ENCODE data around the gene DPYD.

Gene DPYD

DNA sequence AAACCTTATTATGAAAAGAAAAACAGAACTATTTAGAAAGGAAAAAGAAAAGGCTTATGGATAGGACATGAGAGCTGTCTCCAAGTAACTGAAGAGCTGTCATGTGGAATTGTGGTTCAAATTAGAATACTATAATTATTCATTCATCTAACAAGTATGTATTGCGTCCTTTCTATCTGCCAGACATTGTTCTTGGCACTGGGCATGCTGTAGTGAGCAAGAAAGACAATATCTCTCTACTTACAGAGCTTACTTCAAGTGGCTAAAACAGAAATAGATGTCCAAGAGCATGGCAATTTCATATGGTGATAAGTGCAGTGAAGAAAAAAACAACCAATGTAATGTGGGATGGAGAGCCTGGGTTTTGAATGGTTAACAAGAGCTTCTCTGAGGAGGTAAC lies 413.0 kb downstream of the DPYD start:
- FAIRE-seq, result no peak

DNA sequence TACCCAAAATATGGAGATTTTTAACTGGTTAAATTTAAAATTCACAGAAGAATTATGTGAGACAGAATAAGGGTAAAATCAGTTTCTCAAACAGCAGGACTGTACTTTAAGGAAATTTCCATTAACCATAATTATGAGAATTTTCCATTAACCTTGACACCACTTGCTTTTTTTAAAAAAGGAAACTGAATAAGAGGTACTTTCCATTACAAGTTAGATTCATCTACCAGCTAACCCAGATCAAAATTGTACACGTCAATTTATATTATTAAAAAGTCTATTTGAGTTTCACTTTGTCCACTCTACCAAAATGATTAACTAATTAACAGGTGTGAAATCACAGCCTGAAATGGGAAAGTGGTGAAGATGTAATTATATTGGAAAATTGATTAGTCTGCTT lies 414.5 kb downstream of the DPYD start:
- no peak for FAIRE-seq

DNA sequence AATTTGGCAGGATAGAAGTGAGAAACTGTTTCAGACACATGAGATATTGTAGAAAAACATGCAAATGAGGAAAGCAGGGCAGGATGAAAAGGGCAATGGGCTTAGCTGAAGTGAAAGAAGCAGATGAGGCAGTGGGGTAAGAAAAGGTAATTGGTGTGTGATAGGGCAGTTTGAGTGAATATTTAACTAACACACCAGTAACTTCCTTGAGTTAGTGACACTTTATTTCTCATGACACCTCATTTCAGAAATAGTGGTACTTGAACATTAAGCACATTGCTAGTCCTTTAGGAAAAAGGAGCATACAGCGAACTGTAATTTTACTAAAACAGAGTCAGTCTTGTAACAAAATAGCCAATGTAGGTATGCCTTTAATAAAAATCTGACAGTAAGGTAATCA lies 415.0 kb downstream of the DPYD start:
- no peak for FAIRE-seq

DNA sequence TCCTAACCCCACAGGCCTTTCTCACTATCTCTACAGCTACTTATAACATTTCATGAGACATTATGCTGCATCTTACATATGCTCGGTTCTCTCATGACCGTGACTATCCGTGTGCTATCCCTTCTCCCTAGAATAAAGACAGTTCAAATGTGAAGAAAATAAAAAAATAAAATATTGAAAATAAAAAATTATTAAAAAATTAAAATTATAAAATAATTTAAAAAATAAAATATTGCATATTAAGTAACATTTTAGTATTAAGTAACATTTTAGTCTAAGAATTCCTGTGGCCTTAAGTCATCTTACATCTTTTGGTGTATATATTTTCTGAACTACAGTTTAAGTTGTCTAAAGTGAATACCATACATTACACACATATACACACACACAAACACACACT lies 415.5 kb downstream of the DPYD start:
- peak; percentile 29 for FAIRE-seq

DNA sequence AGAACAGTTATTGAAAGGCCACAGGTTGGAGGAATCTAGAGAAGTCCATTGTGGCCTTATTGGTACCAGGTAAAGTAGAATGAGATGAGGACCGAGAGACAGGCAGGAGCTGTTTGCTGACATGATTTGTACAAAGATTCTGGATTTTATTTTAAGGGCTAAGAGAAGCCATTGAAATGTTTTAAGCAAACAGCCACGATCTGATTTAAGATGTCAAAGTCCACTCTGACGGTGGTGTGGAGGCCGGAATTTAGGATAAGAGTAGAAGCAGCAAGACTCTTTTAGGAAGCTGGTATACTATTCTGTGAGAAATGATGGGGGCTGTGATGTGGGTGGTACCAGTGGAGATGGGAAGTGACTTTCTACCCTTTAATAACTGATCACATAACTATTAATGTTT lies 418.5 kb downstream of the DPYD start:
- no peak for FAIRE-seq

DNA sequence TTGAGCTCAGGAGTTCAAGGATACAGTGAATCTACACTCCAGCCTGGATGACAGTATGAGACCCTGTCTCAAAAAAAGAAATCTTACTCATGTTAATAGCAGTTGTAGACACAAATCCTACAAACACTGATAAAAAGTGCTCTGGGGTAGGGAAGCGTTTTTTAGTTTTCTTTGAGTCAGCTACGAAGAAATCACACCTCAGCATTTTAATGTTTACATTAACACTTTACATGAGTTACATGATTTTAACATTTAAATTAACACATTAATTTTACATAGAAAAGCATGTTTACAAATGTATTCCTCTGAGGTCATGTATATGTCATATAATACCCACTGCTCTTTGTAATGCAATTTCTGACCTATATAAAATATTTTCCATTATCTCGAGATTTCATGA lies 419.2 kb downstream of the DPYD start:
- FAIRE-seq, result no peak

DNA sequence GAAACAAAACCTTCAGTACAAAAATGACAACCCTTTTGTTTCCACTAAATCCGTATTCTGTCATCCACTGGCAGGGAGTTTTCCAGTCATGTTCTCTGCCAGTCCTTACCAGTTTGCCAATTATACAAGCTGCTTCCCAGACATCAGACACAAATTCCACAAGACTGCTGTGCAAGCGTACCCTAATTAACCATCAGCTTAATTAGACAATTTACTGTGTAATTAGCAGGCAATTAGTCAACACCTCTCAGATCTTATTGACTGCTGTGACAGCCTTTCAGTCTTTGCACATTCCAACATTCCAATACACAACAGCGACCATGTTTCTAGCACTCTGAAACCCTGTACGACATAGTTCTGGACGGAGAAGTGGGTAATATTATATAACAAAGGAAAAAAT lies 420.1 kb downstream of the DPYD start:
- FAIRE-seq, result no peak

DNA sequence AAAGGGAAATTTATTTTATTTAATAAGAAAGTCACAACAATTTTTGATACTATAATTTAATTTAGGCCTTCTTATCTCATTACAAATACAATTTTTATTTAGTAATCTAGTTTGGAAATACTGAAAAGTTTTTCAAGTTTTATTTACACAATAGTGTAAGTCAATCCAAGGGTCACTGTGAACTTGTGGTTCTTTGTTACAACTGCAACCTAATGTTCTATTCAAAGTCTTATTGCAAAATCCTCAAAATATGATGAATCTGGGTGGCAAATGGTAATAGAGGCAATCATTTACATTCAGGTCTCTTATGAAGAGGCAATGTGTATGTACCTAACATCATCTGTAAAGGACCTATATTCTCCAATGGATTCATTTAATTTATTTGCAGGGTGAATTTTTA lies 421.2 kb downstream of the DPYD start:
- no peak for FAIRE-seq

DNA sequence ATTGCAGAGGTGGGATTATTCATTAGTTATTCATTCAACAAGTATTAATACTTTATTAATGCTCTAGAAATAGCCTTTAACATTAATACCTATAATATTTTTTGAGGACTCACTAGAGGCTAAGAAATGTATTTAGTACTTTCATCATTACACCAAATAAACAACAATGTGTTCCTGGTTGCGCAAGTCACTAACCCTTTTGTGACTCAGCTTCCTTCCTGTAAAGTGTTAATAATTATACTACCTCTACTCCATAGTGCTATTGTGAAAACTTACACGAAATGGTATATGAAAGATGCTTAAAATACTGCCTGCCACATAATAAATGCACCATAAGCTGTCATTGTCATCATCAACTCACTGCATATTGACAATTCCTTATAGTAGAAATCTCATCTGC lies 431.0 kb downstream of the DPYD start:
- FAIRE-seq, result no peak

DNA sequence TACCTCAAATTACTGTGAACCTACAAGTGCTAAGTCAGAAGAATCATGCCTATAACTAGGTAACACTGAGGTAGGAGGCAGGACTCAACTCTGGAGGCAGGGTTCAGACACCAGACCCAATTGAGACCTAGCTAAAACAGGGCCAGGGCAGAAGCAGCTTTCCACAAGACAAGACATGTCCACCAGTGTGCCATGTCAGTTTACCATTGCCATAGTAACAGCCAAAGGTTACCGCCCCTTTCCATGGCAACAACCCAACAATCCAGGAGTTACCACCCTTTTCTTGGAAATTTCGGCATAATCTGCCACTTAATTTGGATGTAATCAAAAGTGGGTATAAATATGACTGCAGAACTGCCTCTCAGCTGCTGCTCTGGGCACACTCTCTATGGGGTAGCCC lies 432.3 kb downstream of the DPYD start:
- no peak for FAIRE-seq

DNA sequence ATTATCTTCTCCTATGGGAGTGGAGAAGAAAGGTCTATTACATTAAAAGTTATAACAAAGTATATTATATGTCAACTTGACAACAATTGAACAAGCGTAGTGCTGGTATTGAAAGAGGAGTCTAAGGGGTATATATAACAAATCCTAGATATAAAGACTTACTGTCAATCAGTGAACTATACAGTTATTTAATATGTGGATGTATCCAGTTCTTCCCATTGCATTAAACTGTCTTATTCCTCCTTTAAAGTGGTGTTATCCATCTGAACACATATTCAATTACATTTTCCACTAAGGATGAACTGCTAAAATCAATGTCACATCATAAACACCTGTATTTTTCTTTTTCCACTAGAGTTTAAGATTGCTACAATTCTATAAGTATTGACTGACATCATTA lies 438.8 kb downstream of the DPYD start:
- FAIRE-seq, result no peak

DNA sequence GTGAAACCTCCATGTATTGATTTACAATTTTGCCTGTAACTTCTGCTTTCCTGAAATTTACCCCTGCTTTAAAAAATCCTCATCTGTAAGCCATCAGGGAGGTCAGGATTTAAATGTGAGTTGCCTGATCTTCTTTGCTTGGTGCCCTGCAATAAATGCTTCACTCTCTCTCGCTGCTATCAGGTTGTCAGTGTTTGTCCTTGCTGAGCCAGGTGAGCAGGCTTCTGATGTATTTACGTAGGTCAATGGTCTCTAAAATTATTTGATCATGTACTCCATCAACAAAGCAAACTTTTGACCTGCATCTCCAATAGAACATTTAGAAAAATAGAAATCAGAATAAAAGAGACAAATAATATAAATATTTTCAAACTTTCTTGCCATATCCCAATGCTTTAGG lies 453.4 kb downstream of the DPYD start:
- no peak for FAIRE-seq

DNA sequence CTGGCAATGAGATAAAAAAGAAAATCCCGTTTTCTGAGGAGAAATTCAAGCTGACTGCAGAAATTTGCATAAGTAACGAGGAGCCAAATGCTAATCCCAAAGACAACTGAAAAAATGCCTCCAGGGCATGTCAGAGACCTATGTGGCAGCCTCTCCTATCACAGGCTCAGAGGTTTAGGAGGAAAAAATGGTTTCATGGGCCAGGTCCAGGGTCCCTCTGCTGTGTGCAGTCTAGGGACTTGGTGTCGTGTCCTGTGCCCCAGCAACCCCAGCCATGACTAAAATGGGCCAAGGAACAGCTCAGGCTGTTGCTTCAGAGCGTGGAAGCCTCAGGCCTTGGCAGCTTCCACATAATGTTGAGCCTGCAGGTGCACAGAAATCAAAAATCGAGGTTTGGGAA lies 456.5 kb downstream of the DPYD start:
- no peak for FAIRE-seq

DNA sequence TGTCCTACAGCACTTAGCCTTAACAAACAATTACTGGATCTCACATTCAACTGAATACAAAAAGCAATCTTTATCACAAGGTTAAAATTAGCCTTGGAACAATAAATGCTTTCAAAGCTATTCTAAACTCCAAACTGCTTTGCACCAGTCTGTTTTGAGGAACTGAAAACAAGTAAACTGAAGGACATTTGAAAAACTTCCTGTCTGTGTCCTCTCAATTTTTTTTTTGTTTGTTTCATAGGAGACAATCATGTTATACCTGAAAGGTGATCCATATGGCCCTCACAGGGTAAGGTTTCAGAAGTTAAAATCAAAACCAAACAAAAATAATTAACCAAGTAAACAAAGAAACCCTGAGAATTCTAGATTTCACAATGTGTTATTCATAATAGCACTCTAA lies 459.1 kb downstream of the DPYD start:
- no peak for FAIRE-seq

DNA sequence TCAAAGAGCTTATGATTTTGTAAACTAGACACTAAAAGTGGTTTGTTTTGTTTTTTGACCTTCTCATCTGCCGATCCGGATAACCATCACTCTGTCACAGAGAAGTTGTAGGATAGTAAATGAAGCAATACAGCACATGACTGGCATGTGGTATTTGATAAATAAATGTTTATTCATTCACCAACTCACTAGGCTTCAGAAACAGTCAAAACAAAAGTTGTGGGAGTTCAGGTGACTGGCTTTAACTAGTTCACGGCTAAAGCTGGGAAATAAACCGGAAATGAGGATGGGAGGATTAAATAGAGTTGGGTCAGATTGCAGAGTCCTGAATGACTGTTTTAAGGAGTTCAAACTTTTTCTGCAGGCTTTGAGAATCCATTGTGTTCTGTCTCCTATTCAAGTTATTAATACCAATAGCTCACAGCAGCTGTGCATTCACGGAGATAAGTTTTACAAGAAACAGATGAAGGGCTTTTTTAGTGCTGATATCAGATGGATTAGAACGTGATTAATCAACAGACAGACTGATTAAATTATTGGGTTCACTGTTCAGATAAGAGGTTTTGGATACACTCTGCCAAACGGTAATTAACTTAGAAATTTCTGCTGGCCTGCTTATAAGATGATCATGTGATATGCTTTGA lies 463.3 kb downstream of the DPYD start:
- FAIRE-seq, result no peak

DNA sequence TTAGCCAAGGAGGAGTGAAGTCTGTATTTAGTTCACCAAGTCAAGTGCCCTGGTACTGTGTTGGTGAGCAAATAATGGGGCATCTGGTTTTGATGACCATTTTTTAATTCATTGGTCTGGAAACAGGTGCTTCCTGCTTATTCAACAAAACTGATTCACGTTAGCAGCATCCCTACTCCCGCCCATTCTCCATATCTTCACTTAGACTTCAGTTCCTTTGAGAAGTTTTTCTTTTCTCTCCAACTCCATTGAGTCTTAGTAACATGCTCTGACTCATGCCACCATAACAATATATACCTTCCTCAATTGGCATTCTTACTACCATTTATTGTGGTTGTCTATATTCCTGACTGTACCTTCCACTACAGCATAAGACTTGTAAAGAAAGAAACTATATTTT lies 468.9 kb downstream of the DPYD start:
- FAIRE-seq, result no peak

DNA sequence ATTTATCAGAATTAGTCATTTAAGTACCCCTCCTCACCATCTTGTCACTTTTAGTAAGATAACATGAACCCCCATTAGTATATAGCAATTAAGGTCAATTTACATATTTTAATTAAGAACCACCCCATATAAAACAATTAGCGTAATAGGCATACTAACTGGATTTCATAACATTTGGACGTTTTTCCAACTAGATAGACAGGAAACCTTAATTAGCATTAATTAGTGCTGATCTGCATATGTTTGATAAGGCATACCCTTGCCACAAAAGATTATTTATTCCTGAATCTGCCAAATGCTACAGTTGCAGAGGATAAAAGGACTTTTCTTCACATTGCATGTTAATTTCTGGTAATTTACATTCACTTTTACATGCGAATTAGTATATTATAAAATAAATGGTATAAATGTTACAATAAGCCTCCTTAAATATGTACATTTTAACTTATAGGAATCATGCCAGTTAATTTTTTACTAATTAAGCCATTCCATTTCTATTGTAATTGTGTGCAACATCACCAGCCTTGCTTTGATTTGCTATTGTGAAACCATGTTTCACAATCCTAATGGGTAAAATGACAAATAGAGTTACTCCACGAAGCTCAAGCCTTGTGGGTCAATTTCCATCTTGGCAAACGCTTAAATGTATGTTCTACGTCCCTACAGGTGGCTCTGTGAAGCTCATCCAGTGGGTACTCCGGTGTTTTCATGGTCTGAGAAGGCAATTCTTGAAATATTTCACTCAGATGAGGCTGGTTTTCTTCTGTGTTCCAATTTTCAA lies 469.6 kb downstream of the DPYD start:
- no peak for FAIRE-seq

DNA sequence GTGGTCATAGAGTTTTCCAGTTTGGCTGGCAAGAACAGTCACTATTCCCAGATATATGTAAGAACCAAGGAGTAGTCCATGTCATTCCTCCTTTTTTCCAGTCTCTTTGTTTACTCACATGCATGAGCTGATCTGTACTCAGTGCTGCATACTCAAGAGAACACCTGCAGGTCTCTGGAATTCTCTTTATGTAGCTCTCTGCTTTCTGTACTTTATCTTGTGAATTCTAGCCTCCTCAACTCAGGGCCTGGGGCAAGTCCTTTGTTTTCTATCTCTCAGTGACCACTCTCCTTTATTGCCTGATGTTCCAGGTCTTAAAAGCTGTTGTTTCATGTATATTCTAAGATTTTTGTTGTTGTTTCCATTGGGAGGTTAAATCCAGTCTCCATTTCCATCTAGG lies 478.9 kb downstream of the DPYD start:
- FAIRE-seq, result no peak

DNA sequence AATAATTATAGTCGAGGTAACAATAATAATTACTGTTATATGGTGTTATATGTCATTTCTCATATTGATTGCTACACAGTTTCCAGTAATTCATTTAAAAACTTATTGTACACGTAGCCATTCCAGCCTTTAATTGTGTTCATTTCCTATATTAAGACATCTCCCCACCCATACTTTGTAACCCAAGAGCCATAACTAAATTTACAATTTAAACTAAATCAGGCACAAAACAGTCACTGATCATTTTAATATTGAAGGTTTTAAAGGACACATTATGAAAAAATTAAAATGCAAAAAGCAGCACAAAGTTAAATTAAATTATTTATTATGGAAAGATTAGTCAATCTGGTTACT lies 487.0 kb downstream of the DPYD start:
- FAIRE-seq, result no peak

DNA sequence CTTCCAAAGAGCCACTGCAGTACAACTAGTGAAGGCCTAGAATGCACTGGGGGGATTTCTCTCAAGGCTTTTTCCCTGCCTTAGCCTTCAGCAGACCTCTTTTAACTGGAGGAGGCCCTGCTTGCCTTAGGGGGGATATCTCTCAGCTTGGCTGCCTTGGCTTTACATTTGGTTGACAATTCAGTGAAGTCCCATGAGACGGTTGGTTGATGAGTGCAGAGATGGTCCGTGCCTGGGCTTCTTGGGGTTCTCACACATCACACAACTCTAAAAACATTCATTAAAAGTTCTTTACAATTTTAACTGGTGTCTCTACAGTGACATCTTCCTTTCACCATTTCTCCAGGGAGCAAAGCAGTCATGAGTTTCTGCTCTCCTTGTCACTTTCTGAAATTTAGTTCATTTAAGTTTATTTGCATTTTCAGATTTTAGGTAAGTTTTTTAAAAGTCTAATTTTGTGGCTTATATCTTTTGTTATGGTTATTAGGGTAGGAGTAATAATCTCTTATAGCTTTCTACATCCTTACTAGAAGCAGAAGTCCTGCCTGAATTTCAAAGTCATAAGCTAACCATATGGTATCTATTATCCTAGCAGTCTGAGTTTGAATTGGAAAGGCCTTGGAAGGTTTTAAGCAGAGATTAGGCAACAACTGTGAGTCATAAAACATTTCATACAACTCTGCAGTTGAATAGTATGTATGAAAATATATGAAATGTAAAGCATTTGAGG lies 487.6 kb downstream of the DPYD start:
- FAIRE-seq, result no peak

DNA sequence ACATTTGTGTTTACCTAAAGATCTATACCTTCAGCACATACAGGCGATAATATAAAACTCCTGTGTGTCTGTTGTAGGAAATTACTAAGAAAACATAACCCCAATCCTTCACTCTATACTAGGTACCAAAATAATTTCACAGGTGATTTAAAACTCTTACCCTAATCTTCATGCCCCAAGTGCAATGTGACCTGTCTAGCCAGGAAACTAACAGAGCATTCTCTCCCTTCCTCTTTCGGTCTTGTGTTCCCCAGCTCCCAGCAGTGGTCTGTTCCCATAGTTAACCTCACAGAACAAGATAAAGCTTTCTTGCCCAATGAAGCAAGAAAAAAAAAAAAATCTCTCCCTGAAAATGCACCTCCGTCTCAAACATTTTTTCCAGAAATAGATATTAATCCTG lies 493.5 kb downstream of the DPYD start:
- no peak for FAIRE-seq

DNA sequence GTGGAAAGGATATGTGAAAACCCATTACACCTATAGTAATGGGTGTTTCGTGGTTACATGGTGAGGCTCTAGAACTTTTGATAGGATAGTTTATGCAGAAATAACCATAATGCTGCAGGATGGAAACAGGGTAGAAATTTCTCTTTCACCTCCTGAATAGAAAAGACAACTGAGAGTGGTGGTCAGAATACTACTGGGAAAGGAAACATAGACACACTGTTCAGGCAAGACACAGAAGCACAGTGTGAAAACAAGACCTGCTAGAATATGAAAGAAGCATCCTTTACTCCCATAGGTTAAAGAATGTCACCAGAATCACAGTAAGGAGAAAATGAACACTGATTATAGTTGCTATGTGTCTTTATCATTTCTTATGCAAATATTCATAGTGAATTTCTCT lies 496.6 kb downstream of the DPYD start:
- FAIRE-seq, result no peak

DNA sequence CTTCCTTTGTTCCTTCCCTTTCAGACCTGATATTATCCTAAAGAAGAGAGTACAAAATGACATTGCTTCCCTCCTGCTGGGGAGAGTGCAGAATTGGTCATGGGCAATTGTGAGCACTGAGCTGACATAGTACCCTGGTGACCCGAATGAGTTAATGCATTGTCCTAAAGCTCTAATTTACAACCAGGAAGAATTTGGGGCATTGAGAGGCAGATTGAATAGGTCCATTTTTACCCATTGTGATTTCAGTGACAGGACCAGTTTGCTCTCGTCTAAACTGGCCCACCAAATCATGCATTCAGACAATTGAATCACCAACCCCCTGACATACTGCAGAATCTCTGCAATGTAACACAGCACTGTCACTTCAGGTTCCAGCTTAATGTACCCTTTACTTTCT lies 497.4 kb downstream of the DPYD start:
- no peak for FAIRE-seq

DNA sequence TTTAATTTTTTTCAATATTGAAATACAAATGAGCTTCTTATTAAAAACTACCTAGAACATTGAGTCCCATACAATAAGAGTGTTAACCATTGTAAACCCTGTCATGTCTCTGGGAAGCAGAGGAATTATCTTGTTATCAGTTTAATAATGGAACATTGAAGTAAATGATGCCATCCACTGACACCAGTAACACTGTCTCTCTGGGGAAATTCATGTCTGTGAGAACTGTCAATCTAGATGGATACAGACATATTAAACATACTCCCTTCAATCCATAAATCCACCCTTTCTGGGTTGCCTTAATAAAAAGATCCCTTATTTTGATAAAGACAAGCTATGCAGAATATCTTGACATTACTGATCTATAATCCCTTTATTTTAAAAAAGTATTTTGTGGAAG lies 503.2 kb downstream of the DPYD start:
- FAIRE-seq, result no peak
